Ovary (tissue), 9 donors: ENCODE results near the gene PARK7. TPM values are rescaled to one million over a fixed set of nuclear protein-coding genes. Genes with fewer than 3 reads are reported as not detected.
"Not testable (repeated sequence)": the region's sequence is repeated elsewhere in the genome, so short reads cannot be mapped to it uniquely, and the experiment has no call there.

ENCODE experiments used
- DNase-seq, 5 donors: peaks; one replicate each; pipeline ENCODE4 v3.0.0-alpha.2; 2019 to 2020
- H3K27ac ChIP-seq, 2 donors: fragments of 200-600 bp; one replicate each; pipeline versions ENCODE4 v1.5.1 to v1.8.0; 2019 to 2022
- H3K27me3 ChIP-seq: fragments of 200-600 bp; one replicate; pipeline ENCODE4 v1.8.0; 2022
- H3K36me3 ChIP-seq: fragments of 200-600 bp; sonication (generic); one replicate; pipeline ENCODE4 v1.5.1; 2019
- H3K4me1 ChIP-seq: one replicate; pipeline ENCODE4 v1.8.1; 2013; ENCODE audit warnings: mild to moderate bottlenecking, moderate library complexity; ENCODE audit not compliant: insufficient read depth
- H3K4me3 ChIP-seq: fragments of 200-600 bp; sonication (generic); one replicate; pipeline ENCODE4 v1.5.1; 2017
- H3K9me3 ChIP-seq, 2 donors: fragments of 200-600 bp in 1 of 2; sonication (generic) in 1 of 2; one replicate each; pipeline versions ENCODE4 v1.5.1 to v1.8.1; 2013 to 2019; ENCODE audit warnings: mild to moderate bottlenecking in 1 of 2, moderate library complexity in 1 of 2
- EP300 ChIP-seq: sonication (generic); formaldehyde crosslinking; IDR thresholded peaks from one replicate; pipeline ENCODE4 v1.6.1; 2017; ENCODE audit warnings: antibody characterized with exemption
- POLR2A ChIP-seq: fragments of 450-650 bp; IDR thresholded peaks from one replicate; pipeline ENCODE4 v1.6.1; 2017; ENCODE audit warnings: antibody characterized with exemption, mild to moderate bottlenecking, moderate library complexity
- WGBS, 3 donors: extraction: QIAGEN DNeasy Blood & Tissue Kit in 1 of 3; methylation state at CpG; one replicate each; pipeline versions ENCODE4 v1.1.5 to v1.1.7; 2013 to 2017; 5-methylcytosine and 5-hydroxymethylcytosine counted together
- intact Hi-C, 4 donors: fragments of 100-400 bp; cut with DNase I; formaldehyde crosslinking; loops; one replicate each; pipeline versions ENCODE4 v1.11.0 to v1.15.1; 2022 to 2023
- polyA plus RNA-seq, 2 donors: library from polyadenylated mRNA; stranded (reverse); fragments of 200-250 nt in 1 of 2; fragments of 350-450 nt in 1 of 2; fragmentation: Illumina TruSeq in 1 of 2; extraction: RNeasy Lipid Tissue Mini Kit (QIAGEN cat#74804) in 1 of 2; gene quantifications; one replicate each; pipeline ENCODE4 v1.2.3, GENCODE V29; 2013 to 2014
- total RNA-seq, 7 donors: library from RNA; depleted of rRNA in 2 of 7; stranded (reverse); fragments of >200 nt in 2 of 7; fragmentation: NEBNext Ultra II Directional in 3 of 7; extraction: Animal tissue kit (Norgen Biotek cat#: 25700) in 3 of 7; gene quantifications; one replicate each; pipeline versions ENCODE4 v1.1.0 to v1.2.4, GENCODE V29; 2016 to 2023
- TF ChIP-seq, protein P1 (sequence below), 3 donors: fragments of 450-650 bp in 2 of 3; fragments of 200-600 bp in 1 of 3; IDR thresholded peaks; one replicate each; pipeline versions ENCODE4 v1.5.1 to v1.8.0; 2016 to 2022; ENCODE audit warnings: antibody characterized with exemption in 3 of 3, mild to moderate bottlenecking in 1 of 3
- donor health status: DM: no; HTN: no; CAD: no; lungs with moderate emphysema.
- donor health status: DM: no; HTN: no; CAD: no.
- donor health status: Bipolar disorder and iron deficiency.
- donor health status: DM: yes; HTN: yes; CAD: no.
- donor health status: DM: no; HTN: no; CAD: no.
- donor health status: DM: yes; HTN: yes; CAD: no.

The PARK7 gene
- total and polyA plus RNA-seq, 9 donors, result 159 to 438 (median 248) TPM

GRCh38 chr1:7922301-7922700 is 39.2 kb upstream of the PARK7 start:
- WGBS, 3 donors, result 78 to 85% (median 84%) methylated on average over 6 of the region's 6 CpGs
- intact Hi-C loops, result no loop called here
- H3K4me3 ChIP-seq, result no peak overlapping the region
- no peaks in the 10 kb centered on the region for H3K27me3 ChIP-seq
- no peaks in the 10 kb centered on the region for H3K4me1 ChIP-seq
- H3K9me3 ChIP-seq, result no peaks in the 10 kb centered on the region
- DNase-seq, result no peak
- TF ChIP-seq, protein P1, sequence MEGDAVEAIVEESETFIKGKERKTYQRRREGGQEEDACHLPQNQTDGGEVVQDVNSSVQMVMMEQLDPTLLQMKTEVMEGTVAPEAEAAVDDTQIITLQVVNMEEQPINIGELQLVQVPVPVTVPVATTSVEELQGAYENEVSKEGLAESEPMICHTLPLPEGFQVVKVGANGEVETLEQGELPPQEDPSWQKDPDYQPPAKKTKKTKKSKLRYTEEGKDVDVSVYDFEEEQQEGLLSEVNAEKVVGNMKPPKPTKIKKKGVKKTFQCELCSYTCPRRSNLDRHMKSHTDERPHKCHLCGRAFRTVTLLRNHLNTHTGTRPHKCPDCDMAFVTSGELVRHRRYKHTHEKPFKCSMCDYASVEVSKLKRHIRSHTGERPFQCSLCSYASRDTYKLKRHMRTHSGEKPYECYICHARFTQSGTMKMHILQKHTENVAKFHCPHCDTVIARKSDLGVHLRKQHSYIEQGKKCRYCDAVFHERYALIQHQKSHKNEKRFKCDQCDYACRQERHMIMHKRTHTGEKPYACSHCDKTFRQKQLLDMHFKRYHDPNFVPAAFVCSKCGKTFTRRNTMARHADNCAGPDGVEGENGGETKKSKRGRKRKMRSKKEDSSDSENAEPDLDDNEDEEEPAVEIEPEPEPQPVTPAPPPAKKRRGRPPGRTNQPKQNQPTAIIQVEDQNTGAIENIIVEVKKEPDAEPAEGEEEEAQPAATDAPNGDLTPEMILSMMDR (IDR thresholded peaks at IDR 0.05), result no peak
- TF ChIP-seq EP300 (no peak), POLR2A (no peak)
- no peaks in the 10 kb centered on the region for H3K36me3 ChIP-seq
- no peak overlapping the region for H3K27ac ChIP-seq

GRCh38 chr1:7927061-7927460 is 34.5 kb upstream of the PARK7 start:
- H3K36me3 ChIP-seq, H3K4me1 ChIP-seq, DNase-seq, intact Hi-C loops, H3K9me3 ChIP-seq, H3K27me3 ChIP-seq, H3K4me3 ChIP-seq, H3K27ac ChIP-seq: not testable (repeated sequence)
- WGBS, 3 donors, result 25 to 32% (median 29%) methylated on average over 8 of the region's 8 CpGs

DNA sequence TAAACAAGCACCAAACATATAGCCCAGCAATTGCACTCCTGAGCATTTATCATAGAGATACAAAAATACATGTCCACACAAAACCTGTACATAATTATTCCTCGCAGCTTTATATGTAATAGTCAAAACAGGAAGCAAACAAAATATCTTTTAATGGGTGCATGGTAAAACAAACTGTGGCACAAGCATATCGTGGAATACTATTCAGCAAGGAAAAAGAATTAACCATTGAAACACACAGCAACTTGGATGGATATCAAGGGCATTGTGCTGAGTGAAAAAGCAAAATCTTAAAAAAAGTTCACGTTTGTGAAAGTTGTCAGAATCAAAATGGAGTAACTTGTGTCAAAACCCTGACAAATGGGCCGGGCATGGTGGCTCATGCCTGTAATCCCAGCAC is 33.3 kb upstream of the PARK7 start:
- no peaks in the 10 kb centered on the region for H3K27me3 ChIP-seq
- no peaks in the 10 kb centered on the region for H3K36me3 ChIP-seq
- TF ChIP-seq, protein P1 (IDR thresholded peaks at IDR 0.05), result no peak
- TF ChIP-seq EP300 (no peak), POLR2A (no peak)
- 78 to 90% (median 82%) methylated on average over 4 of the region's 4 CpGs for WGBS, 3 donors
- H3K4me3 ChIP-seq, result no peak overlapping the region
- no peak for DNase-seq
- no peaks in the 10 kb centered on the region for H3K4me1 ChIP-seq
- no peak overlapping the region for H3K27ac ChIP-seq
- intact Hi-C loops, result no loop called here
- H3K9me3 ChIP-seq, result no peaks in the 10 kb centered on the region

DNA sequence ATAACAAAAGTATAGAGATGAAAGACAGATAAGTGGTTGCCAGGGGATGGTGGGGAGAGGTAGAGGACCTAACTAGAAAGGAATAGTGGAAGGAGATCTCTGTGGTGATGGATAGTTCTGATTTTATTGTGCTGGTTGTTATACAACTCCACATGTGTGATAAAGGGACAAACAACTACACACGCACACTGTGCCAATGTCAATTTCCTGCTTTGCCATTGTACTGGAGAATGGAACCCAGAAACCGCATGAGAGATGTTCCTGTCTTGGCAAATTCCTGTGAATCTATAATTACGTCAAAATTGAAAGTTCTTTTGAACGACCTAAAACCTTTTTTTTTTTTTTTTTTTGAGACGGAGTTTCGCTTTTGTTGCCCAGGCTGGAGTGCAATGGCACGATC is 31.9 kb upstream of the PARK7 start:
- TF ChIP-seq POLR2A (no peak), EP300 (no peak)
- TF ChIP-seq, protein P1 (IDR thresholded peaks at IDR 0.05), result no peak
- Histone ChIP-seq H3K27ac (no peak overlapping the region), H3K4me1 (no peaks in the 10 kb centered on the region), H3K4me3 (no peak overlapping the region), H3K9me3 (no peaks in the 10 kb centered on the region), H3K36me3 (no peaks in the 10 kb centered on the region), H3K27me3 (no peaks in the 10 kb centered on the region)
- intact Hi-C loops, result no loop called here
- WGBS, 3 donors, result 64 to 69% (median 65%) methylated on average over 7 of the region's 7 CpGs
- no peak for DNase-seq

GRCh38 chr1:7930645-7931445 is 30.7 kb upstream of the PARK7 start:
- intact Hi-C loops, result no loop called here
- Histone ChIP-seq H3K4me1 (no peaks in the 10 kb centered on the region), H3K27ac (no peak overlapping the region), H3K27me3 (no peaks in the 10 kb centered on the region), H3K4me3 (no peak overlapping the region), H3K36me3 (no peaks in the 10 kb centered on the region), H3K9me3 (no peaks in the 10 kb centered on the region)
- TF ChIP-seq POLR2A (no peak), EP300 (no peak)
- TF ChIP-seq, protein P1 (IDR thresholded peaks at IDR 0.05), result no peak
- DNase-seq, result no peak
- 73 to 81% (median 81%) methylated on average over 15 of the region's 15 CpGs for WGBS, 3 donors
